ENCODE results near the gene IMPDH1. TPM values are rescaled to one million over a fixed set of nuclear protein-coding genes. Genes with fewer than 3 reads are reported as not detected.

IMPDH1 gene
- total RNA-seq, 2 donors from 2014 or later, result 31.2 to 34.1 TPM

DNA sequence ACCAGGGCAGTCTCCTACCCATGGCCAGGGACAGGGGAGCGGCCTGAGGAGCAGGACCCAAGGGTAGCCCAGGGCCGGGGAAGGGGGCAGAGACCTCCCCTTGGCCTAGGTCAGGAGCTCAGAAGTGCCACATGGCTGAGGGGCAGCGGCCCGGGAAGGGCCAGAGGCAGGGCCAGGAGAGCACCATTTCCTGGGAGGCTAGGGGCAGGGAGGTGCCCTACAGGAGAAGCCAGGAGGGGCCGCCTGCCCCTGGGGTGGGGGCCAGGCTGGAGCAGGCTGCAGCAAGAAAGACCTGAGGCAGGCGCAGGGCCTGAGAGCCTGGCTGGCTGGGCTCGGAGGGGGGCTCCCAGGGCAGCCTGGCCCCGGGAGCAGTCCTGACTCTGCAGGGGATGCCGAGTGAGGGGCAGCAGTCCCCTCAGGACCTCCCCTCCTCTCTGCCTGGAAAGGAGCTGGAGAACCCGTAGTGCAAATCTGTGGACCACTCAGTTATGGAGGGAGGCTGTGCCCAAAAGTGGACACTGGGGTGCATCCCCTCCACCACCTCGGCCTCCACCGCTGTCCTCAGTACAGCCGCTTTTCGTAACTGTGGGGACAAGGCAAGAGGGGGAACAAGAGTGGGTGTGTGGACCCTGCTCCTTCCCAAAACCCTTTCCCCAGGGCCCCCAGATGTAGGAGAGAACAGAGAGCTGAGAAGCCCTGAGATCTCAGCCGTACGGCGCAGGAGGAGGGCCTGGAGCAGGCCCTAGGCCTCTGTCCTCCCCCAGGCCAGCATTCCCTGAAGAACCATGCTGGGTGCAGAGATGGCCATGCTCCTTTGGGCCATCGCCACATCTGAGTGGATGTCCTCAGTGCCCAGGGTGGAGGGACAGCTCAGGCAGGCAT, 17.1 kb downstream of the IMPDH1 start:
- ATAC-seq (no peak), DNase-seq (no peak)
- intact Hi-C loops (cut with DNase I), result no loop called here

DNA sequence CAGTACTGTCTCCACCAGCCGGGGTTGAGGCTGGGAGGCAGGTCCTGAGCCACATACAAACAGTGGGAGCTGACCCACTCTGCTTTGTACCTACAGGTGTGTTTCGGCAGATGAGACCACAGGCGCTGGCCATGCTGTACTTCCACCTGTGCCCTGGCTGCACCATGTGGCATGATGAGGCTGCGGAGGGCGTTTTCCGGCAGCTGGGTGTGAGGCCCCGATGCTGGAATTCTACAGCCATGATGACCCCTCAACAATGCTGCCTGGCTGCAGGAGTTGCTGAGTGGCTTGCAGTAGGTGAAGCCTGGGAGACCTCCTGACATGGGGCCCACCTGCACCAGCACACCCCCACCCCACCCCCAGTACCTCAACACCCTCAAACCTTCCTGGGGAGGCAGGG, 18.0 kb downstream of the IMPDH1 start:
- ATAC-seq, result no peak
- intact Hi-C loops (cut with DNase I), result no loop called here
- DNase-seq, result no peak

DNA sequence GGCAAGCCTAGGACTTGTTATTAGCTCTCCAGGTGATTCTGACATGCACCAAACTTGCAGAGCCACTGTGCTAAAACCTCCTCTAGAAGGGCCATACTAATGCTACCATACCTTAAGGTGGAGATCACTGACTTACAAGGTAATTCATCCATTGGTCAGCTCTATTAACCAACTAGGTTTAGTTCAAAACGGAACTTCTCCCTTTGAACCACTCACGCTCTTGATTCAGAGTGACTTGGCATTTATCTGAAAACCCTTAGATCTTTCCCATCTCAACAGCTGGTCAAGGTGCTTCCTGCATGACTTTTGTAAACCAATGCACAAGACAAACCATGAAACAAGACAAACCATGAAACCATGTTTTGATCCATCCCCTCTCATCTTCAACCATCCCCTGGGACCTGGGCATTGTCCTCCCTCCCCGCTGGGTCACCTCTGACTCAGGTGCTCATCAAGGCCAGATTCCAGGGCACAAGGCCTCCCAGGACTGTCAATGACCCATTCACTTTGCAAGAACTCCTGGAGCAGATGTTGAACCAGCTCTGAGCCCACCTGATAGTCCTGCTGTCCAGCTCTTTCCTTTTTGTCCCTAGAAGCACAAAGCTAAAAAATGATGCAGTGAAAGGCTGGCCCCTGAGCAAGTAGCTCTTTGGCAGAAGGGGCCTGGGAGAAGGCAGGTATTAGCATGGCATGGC, 18.8 kb downstream of the IMPDH1 start:
- no peak for DNase-seq
- intact Hi-C loops (cut with DNase I), result no loop called here
- ATAC-seq, result no peak

DNA sequence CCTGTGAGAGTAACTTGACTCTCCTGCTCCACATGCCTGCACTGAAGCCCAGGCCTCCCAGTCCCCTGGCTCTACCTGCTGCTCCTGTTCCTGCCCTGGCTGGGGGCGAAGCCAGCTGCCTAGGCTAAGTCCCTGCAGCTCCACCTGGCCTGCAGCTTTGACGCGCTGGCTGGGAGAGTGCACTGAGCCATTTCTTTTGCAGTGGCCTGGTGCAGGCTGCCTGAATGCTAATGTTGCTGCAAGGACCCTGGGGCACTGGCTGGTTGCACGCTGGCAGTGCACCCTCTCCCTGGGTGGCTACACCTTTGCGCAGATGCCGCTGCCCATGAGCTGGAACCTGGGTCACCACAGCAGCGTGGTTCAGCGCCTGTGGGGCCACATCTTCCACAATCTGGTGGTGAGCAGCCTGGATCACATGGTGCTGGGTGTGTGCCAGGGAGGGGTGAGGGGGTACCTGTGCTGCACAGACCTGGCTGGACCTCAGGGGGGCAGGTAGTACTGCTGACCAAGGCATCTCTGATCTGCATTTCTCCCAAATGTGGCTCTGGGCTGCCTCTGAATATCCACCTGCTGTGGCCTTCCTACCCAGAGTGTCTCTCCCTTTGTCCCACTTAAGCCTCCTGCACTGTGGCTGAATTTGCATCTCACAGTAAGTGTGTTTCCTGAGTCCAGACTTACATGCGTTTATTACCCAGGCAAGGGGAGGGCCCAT, 20.0 kb downstream of the IMPDH1 start:
- DNase-seq, result no peak
- intact Hi-C loops (cut with DNase I), result loop anchor here in 1 of 2 donors (5.0 kb wide), 1 partner anchor 42 kb away; no protein-coding TSS in a partner anchor

DNA sequence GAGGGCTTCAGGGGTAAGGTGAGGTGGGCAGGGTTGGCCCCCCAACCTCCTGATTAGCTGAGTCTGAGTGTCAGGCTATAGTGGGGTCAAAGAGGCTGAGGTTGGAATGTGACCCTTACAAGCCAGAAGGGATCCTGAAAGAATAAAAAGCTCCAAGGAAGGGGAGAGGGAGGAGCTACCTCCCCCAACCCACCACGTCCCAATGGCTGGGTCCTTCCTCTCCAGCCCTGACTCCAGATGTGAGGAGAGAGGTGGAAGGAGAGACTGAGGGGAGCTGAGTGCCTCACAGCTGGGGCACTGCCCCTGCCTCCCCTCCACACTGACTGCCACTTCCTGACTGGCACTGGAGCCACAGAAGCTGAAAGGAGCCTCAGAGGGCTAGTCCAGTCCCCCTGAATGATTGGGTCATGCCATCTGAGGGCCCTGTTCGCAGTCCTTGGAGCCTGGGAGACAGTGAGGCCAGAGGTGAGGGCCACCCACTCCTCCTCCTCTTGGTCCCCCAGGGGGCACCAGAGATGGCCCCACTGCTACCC, 20.6 kb downstream of the IMPDH1 start:
- ATAC-seq, result no peak
- intact Hi-C loops (cut with DNase I), result loop anchor here in 1 of 2 donors (5.0 kb wide), 1 partner anchor 42 kb away; no protein-coding TSS in a partner anchor
- DNase-seq, result no peak

More for the DNA sequence above, 20.0 kb downstream of the IMPDH1 start:
- ATAC-seq, result no peak

DNA sequence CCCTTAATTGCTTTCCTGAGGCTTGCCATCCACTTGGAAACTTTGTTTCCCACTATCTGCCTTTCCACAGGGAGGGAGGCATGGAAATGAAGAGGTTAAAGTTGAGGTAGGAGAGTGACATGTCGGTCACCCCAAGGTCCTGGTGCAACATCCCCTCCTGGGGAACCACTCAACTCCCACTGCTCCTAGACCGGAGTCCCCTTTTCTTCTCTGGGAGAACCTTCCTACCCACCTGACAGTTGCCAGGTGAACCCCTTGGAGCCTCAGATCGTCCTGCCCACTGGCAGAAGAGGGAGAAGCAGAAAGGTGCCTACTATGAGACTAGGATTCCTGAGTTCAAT, 21.7 kb downstream of the IMPDH1 start:
- intact Hi-C loops (cut with DNase I), result loop anchor here in 1 of 2 donors (5.0 kb wide), 1 partner anchor 41 kb away; no protein-coding TSS in a partner anchor
- DNase-seq (no peak), ATAC-seq (no peak)

DNA sequence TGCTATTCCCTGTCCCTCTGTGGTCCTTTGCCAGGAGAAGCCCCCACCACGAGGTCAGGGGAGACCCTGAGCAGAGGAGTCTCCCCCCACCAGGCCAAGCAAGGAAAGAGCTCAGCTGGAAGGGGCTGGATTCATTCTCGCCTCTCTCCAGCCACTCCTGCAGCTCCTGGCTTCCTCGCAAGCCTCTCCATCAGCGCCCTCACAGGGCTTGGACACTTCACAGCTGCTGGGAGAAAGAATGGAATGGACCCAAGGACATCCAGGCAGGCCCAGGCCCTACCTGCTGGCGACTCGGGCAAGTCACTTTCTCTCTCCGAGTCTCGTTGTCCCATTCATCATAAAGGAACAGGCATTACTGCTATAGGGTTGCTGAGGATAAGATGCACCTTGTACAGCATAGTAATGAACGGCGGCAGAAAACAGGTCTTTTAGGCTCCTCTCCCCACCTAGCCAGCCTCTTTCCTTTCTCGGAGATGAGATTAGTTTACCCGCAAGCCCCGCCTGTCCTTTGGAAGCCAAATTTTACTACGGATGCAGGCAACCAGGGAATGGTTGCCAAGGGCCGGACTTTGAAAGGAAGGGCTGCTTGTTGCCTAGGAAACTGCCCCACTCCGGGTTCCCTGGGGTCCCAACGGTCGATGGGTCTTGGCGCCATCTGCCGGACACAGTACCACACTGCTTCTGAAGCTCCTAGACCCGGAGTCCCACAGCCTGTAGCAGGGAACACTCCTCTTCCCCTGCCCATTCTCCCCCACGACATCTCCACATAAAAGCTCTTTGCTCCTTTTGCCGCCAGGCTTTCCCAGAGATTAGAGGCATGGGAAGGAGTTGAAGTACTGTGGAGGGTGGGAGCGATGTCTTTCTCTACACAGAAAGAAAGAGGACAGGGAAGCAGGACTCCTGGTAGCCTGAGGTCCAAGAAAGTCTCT, 22.3 kb downstream of the IMPDH1 start:
- ATAC-seq, result peak; percentile 84 to 93
- peak; percentile 88 for DNase-seq
- intact Hi-C loops (cut with DNase I), result loop anchor here (1.0 to 5.0 kb wide), 2 partner anchors 40 kb away; no protein-coding TSS in a partner anchor

DNA sequence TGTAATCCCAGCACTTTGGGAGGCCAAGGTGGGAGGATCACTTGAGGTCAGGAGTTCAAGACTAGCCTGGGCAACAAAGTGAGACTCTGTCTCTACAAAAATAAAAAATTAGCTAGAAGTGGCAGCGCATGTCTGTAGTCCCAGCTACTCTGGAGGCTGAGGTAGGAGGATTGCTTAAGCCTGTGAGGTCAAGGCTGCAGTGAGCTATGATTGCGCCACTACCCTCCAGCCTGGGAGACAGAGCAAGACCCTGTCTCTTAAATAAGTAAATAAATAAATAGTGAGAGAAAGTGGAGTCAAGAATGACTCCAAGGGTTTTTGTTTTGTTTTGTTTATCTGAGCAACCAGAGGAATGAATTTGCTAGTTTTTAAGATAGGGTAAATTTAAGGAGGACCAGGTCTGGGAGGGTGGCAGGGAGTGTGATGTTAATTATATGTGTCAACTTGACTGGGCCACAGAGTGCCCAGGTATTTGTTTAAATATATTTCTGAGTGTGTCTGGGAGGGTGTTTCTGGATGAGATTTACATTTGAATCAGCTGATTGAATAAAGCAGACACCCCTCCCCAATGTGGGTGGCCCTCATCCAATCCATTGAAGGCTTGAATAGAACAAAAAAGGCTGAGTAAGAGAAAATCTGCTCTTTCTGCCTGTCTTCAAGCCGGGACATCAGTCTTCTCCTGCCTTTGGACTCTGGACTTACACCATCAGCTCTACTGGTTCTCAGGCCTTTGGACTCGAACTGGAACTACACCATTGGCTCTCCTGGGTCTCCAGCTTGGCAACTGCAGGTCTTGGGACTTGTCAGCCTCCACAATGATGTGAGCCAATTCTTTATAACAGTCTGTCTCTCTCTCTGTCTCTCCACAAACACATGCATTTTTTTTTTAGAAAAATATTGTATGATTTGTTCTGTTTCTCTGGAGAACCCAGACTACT, 23.5 kb downstream of the IMPDH1 start:
- ATAC-seq, result no peak
- intact Hi-C loops (cut with DNase I), result loop anchor here in 1 of 2 donors (5.0 kb wide), 1 partner anchor 39 kb away; no protein-coding TSS in a partner anchor
- no peak for DNase-seq

DNA sequence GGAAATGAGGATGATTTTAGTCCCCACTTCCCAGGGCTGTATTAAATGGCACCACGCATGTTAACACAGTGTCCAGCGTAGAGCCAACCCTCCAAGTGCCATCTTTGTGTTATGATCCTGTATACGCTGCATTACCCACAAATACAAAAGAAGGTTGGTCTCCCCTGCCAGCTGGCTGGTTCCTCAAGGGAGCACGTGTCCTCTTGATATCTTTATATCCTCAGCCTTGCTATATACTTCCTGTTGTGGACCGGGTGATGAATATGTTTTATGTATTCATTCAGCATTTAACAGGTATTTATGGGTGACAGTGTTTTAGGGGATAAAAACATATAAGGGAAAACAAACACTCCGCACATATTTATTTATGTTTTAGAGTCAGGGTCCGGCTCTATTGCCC, 25.1 kb downstream of the IMPDH1 start:
- DNase-seq (no peak), ATAC-seq (no peak)
- intact Hi-C loops (cut with DNase I), result loop anchor here in 1 of 2 donors (5.0 kb wide), 1 partner anchor 37 kb away; no protein-coding TSS in a partner anchor

DNA sequence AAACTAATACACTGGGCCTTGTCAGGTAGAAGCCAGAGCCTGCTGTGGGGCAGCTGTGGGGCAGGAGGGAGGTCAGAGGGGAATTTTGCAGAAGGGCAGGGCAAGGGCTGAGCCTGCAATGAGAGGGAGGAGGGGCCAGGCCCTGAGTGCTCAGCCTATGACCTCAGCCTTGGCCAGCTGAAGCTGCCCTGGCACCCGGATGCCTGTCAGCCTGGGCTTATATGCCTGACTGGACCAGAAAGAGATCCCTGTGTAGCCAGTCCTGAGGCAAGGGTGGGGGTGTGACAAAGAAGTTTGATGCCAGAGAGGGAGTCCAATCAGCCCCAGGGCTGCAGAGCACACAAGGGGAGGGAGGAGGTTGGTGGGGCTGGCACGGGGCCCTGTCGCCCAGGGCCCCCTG, 26.0 kb downstream of the IMPDH1 start:
- intact Hi-C loops (cut with DNase I), result no loop called here
- DNase-seq (no peak), ATAC-seq (no peak)

DNA sequence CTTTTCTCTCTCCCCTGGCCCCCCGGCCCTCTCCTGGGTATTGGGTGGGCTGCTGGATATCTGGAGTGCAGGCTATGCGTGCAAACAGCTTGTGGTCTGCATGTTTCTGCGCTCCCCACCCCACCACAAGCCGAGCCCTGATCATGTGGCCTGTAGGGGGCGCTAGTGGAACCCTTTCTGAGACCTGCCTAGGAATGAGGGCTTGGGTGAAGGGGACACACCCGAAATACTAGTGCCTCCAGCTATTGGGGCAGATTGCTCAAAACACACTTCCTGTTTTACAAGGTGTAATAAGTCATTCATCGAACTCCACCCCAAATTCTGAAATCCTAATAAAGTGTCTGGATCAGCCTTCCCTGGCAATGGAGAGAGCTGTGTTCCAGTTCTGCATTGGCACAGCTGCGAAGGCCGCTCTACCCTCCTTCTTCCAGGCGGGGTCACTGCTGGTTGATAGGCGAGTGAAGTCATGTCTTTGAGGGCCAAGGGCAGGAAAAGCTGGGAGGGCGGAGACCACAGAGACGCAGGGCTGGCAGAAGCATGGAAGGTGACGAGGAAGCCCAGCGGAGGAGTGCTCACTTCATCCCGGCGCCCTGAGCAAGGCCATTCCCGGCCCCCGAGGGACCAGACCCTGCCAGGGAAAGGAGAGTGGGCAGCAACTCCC, 28.5 kb downstream of the IMPDH1 start:
- intact Hi-C loops (cut with DNase I), result no loop called here
- DNase-seq (peak; percentile 51), ATAC-seq (peak in 1 of 2 donors; percentile 73)

DNA sequence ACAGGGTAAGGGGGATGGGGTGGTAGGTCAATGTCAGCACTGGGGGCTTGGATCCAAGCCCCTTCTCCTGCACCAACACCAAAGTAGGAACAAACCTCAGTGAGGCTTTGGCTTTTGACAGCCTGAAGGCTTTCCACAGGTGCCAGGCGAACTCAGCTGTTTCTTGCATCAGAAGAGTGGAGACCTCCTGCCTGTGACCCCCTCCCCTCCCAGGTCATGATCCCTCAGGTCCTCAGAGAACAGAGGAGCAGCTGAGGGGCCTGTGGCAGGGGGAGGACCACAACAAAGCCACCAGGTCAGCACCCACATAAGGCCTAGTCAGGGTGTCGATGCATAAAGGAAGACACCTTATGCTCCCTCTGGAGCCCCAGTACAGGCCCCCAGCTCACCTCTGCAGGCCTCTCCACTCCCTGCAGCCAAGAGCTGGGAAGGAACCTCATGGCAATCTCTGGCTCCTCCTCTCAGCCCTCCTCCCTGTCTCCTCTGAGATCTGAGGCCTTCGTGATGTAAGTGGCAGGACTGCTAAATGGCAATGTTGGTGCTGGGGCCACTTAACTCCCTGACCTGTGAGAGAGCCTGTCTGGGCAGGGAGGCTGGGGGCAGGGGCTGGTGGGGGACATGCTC, 29.2 kb downstream of the IMPDH1 start:
- intact Hi-C loops (cut with DNase I), result no loop called here
- ATAC-seq (no peak), DNase-seq (no peak)

DNA sequence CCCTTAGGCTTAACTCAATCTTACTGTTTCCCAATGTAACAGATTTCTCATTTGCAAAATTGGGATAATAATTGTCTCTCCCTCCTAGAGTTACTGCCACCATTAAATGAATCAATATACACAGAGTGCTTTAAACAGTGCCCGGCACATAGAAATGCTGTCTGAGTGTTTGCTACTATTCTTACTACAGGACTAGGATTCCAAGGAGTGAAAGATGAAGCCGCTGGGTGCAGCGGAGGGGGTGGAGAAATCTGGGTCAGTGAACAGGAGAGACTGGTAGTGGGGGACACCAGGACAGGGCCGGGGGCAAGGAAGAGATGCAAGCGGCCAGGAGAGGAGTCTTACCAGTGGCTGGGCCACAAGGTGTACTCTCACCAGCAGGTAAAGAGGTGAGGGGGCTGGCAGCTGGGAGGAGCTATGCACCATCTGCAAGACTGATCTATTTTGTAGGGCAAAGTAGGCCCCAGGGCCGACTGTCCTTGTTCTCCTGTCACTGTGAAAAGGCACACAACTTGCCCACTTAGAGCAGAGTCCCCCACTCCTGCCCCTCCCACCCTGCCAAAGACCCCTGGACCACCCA, 29.8 kb downstream of the IMPDH1 start:
- intact Hi-C loops (cut with DNase I), result no loop called here
- DNase-seq (no peak), ATAC-seq (no peak)

DNA sequence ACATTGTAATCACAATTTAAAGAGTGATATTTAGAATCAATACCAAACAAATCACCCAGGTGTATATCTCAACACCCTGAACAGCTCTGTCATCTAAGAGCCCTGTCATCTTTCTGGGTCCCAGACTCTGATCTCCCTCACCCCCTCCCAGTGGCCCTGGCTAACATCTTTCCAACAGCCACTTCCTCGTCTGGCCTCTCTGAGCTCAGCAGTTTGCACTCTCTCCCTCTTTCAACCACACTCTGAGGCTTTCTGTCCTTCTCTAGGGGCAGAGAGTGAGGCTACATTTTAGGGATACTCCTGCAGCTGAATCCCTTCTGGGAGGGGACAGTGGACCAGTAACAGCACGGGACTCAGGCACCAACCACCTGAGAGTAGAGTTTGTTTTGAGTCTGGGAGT, 31.1 kb downstream of the IMPDH1 start:
- intact Hi-C loops (cut with DNase I), result no loop called here
- ATAC-seq (no peak), DNase-seq (no peak)

DNA sequence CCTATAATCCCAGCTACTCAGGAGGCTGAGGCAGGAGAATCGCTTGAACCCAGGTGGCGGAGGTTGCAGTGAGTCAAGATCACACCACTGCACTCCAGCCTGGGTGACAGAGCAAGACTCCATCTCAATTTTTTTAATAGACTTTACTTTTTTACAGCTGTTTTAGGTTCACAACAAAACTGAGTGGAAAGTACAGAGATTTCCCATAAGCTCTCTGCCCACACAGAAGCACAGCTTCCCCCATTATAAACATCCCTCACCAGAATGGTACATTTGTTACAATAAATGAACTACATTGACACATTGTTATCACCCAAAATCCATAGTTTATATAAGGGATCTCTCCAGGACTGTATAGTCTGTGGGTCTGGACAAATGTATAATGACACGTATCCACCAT, 33.7 kb downstream of the IMPDH1 start:
- ATAC-seq, result no peak
- no peak for DNase-seq
- intact Hi-C loops (cut with DNase I), result no loop called here

DNA sequence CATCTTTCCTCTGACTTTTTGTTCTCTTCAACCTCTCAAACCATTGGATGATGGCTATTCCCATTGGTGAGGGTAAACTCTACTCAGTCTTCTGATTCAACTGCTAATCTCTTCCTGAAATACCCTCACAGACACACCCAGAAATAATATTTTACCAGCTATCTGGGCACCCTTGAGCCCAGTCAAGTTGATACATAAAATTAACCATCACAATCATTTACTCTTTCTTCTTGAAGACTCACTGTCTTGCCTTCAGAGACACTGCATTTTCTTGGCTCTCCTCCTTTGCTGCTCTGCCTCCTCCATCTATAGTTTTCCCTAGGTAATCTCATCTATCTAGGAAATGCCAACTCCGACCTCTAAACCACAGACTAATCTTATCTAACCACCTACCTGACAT, 35.7 kb downstream of the IMPDH1 start:
- DNase-seq (no peak), ATAC-seq (no peak)
- intact Hi-C loops (cut with DNase I), result no loop called here
